Activated naive CD4-positive, alpha-beta T cell treated with anti-CD3 and anti-CD28 coated beads, Interleukin-2, amount 50 U/mL, for 72 hours (primary cell): ENCODE measurements around the gene PIGV. TPM values are rescaled to one million over a fixed set of nuclear protein-coding genes. Genes with fewer than 3 reads are reported as not detected.
"Not testable (repeated sequence)": the region's sequence is repeated elsewhere in the genome, so short reads cannot be mapped to it uniquely, and the experiment has no call there.

Source experiments
- ATAC-seq, 2 donors: fragments of 150-1000 bp; cut with Tn5 transposase; 2 replicates each; pipeline ENCODE4 v1.10.0; 2021; ENCODE audit warnings: mild to moderate bottlenecking in 2 of 2, moderate library complexity in 2 of 2
- DNase-seq, 2 donors: peaks; one replicate each; pipeline ENCODE4 v3.0.0; 2021 to 2022; ENCODE audit warnings: low spot score in 2 of 2
- H3K27ac Mint-ChIP-seq, 2 donors: one replicate each; pipeline ENCODE4 v1.8.0; 2022; ENCODE audit warnings: mild to moderate bottlenecking in 2 of 2, mixed read lengths in 2 of 2
- H3K36me3 Mint-ChIP-seq, 2 donors: one replicate each; pipeline ENCODE4 v1.8.0; 2022; ENCODE audit warnings: mixed read lengths in 2 of 2
- H3K9me3 Mint-ChIP-seq, 2 donors: one replicate each; pipeline ENCODE4 v1.8.0; 2022; ENCODE audit warnings: mixed read lengths in 2 of 2
- total RNA-seq, 2 donors: library from RNA; stranded (reverse); gene quantifications; one replicate each; pipeline ENCODE4 v1.2.3, GENCODE V29; 2022

The PIGV gene
- total RNA-seq, 2 donors from 2014 or later = 15.9 to 21.0 TPM

DNA sequence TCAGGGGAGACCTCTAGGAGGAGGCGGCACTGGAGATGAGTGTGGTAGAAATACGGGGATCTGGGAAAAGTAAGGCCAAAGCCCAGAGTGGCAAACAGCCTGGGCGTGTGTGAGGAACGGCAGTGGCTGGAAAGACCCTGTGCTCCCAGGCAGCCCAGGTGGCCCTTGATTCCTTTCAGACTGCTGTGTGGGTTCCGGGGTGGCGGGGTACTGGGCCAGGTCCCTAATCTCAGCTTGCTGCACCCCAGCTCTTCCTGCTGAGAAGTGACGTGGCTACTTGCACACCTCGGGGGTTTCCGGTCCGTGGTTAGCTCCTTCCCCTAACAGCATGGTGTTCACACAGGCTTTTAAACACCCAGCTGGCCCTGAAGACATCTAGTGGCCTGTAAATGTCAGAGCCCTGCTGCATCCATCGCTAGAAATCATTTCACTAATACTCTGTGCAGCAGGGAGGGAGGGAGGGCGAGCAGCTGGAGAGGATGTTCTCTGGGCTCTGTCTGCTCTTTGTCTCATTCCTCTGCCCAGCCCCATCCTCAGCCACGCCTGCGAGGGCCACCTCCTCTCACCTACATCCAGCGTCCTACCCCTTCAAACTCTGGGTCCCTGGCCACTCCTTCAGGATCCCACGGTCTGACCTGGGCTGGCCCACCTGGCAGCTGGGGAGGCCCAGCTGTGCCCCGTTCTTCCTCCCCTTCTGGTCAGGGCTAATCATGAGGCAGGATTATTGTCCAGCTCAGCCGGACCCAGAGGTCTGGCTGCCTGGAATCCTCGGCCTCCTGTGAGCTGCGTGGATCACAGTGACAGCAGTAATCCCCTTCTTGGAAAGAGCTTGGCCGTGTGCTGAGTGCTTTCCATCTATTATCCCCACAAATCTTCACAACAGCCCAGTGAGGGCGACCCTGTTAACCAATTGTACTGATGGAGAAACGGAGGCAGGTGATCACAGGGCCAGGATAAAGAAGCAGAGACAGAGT, 46.0 kb downstream of the PIGV start:
- ATAC-seq (peak; percentile 95 to 97), DNase-seq (peak; percentile 67 to 82)
- Mint-ChIP-seq H3K9me3 (no peaks in the 10 kb centered on the region), H3K36me3 (peaks cover 25 to 64% of the 10 kb centered on the region in 2 donors), H3K27ac (peak overlapping the region; percentile 95 to 100)

- not testable (repeated sequence) for DNase-seq, ATAC-seq, H3K9me3 Mint-ChIP-seq
- Mint-ChIP-seq H3K36me3 (peaks cover 17 to 49% of the 10 kb centered on the region in 2 donors), H3K27ac (peak overlapping the region in 1 of 2 donors; percentile 60)
Observed at GRCh38 chr1:26837665-26838064, 49.9 kb downstream of the PIGV start.

- no peak for DNase-seq
- ATAC-seq = peak; percentile 64 to 94
- H3K36me3 Mint-ChIP-seq = peaks cover 17 to 41% of the 10 kb centered on the region in 2 donors
- peak overlapping the region; percentile 28 to 88 for H3K27ac Mint-ChIP-seq
- H3K9me3 Mint-ChIP-seq = no peaks in the 10 kb centered on the region
Observed at GRCh38 chr1:26838474-26839338, 51.0 kb downstream of the PIGV start.

DNA sequence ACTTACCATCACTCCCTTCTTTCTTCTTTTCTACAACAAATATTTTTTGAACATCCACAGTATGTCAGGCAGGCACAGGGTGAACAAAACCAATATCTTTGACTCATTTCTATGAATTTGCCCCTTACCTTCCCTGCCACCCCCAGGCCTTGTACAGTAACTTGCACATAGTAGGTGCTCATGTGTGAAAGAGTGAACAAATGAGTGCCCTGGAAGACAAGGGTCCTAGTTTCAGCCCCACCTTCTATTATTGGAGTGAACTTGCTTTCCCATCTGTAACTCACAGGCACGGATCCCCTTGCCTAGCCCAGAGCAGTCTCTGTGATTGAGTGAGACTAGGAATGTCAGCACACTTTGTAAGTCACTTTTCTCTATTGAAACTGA, 51.6 kb downstream of the PIGV start:
- Mint-ChIP-seq H3K27ac (peak overlapping the region; percentile 28 to 88), H3K9me3 (no peaks in the 10 kb centered on the region), H3K36me3 (peaks cover 13 to 36% of the 10 kb centered on the region in 2 donors)
- DNase-seq (no peak), ATAC-seq (no peak)

GRCh38 chr1:26839779-26840178, 52.0 kb downstream of the PIGV start:
- Mint-ChIP-seq H3K27ac (peak overlapping the region in 1 of 2 donors; percentile 88), H3K9me3 (no peaks in the 10 kb centered on the region), H3K36me3 (peaks cover 9 to 31% of the 10 kb centered on the region in 2 donors)
- ATAC-seq = no peak
- no peak for DNase-seq

DNA sequence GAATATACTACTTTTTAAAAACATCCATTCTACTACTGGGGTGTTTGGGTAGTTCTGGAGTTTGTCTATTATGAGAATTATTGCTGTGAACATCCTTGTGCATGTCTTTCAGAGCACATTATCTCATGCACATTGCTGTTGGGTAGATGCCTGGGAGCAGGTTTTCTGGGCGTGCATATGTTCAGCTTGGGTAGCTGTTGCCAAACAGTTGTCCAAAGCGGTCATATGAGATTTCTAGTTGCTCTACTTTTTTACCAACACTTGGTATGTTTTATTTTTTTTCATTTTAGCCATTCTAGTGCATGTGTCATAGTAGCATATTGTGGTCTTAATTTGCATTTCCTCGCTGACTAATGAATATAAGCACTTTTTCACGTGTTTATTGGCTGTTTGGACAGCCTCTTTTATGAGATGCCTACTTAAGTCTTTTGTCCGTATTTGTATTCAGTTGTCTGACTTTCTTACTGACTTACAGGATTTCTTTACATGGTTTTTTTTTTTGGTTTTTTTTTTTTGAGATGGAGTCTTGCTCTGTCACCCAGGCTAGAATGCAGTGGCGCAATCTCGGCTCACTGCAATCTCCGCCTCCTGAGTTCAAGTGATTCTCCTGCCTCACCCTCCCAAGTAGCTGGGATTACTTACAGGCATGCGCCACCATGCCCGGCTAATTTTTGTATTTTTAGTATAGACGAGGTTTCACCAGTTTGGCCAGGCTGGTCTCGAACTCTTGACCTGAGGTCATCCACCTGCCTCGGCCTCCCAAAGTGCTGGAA, 56.9 kb downstream of the PIGV start:
- ATAC-seq (no peak), DNase-seq (no peak)
- Mint-ChIP-seq H3K9me3 (no peaks in the 10 kb centered on the region), H3K27ac (no peak overlapping the region), H3K36me3 (peaks cover 10 to 11% of the 10 kb centered on the region in 2 donors)

- peaks cover 20 to 29% of the 10 kb centered on the region in 2 donors for H3K36me3 Mint-ChIP-seq
Observed at GRCh38 chr1:26847826-26848225, 60.1 kb downstream of the PIGV start.

More at GRCh38 chr1:26847826-26848225, 60.1 kb downstream of the PIGV start:
- peak overlapping the region; percentile 7 to 95 for H3K27ac Mint-ChIP-seq
- DNase-seq, ATAC-seq, H3K9me3 Mint-ChIP-seq: not testable (repeated sequence)

Other genes with a start within 250 kb of the PIGV start
- 100 to 1,000 TPM; 110 to 116 TPM for gene ARID1A, start 91.9 kb upstream of the PIGV start, total RNA-seq
- gene ZDHHC18, start 38.7 kb downstream of the PIGV start, total RNA-seq = 10 to 100 TPM; 37.8 to 59.5 TPM
- gene SFN, start 75.2 kb downstream of the PIGV start, total RNA-seq = 1 to 10 TPM; 1.1 to 2.3 TPM
- 10 to 100 TPM; 29.5 to 56.1 TPM for gene GPN2, start 102.3 kb downstream of the PIGV start, total RNA-seq
- gene GPATCH3, start 112.5 kb downstream of the PIGV start, total RNA-seq = 10 to 100 TPM; 11.7 to 13.2 TPM
- gene NR0B2, start 126.0 kb downstream of the PIGV start, total RNA-seq = not detected
- 10 to 100 TPM; 60.5 to 93.7 TPM for gene NUDC, start 133.8 kb downstream of the PIGV start, total RNA-seq
- under 1 TPM in 1 of 2 donors, not detected in 1; 0.27 TPM for gene KDF1, start 172.5 kb downstream of the PIGV start, total RNA-seq
- under 1 TPM in 1 of 2 donors, not detected in 1; 0.29 TPM for gene TRNP1, start 205.7 kb downstream of the PIGV start, total RNA-seq
- under 1 TPM in 1 of 2 donors, not detected in 1; 0.09 TPM for gene TENT5B, start 224.9 kb downstream of the PIGV start, total RNA-seq